ENCODE measurements around the gene ANXA6.

Gene ANXA6

GRCh38 chr5:151060742-151061141, 96.8 kb downstream of the ANXA6 start:
- DNase-seq: no peak

- DNase-seq: no peak
Measured at GRCh38 chr5:151058891-151059489, 98.6 kb downstream of the ANXA6 start.

DNA sequence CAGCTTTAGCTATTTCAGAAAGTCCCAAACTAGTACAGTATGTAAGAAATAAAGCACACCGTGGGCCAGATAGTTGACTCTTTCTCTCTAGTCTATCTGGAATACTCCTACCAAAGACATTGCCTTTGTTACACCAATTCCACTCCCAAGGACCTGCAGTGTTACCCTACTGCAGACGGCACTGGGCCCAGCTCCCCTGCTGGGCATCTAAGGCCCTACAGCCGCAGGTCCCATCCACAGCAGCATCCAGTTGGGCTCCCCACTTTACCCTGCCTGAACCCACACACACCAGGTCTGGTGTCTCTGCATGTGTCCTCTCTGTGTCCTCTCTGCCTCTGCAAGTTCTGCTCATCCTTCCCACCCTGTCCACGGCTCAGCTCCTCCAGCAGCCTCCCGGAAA, 99.3 kb downstream of the ANXA6 start:
- DNase-seq: no peak

GRCh38 chr5:151056379-151057325, 100.9 kb downstream of the ANXA6 start:
- DNase-seq: no peak

DNA sequence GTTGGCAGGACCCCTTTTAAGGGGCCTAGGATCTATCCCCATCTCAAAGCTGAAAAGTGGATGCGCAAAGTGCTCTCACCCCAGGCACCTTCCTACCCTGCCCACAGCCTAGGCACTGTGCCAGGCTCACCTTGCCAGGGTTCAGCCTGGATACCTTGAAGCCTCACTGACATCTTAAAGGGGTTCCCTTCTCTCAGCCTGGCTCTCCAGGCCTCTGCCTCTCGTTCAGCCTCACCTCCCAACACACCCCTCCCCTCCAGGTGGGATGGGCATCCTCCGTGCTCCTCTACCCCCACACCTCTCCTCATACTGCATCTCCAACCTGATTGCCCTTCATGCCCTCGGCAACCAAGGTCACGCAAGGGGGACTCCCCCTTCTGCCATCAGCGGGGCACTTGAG, 102.2 kb downstream of the ANXA6 start:
- no peak for DNase-seq

DNA sequence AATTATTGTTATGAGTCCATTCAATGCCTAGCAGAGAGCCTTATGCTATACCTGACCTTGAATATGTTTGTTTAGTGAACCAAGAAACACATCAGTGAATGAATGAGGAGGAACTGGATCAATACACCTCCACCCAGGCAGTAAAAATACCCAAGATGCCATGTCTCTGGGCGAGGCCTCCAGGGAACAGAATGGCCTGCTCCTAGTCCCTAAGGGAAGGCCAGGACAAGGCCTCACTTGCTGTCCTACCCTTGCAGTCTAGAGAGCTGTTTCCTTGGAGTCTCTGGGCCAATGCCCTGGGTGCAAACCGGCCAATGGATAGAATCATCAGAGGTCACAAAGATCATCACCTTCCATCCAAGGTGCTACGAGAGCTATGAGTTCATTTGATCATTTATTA, 102.9 kb downstream of the ANXA6 start:
- no peak for DNase-seq

GRCh38 chr5:151053796-151054462, 103.7 kb downstream of the ANXA6 start:
- no peak for DNase-seq

DNA sequence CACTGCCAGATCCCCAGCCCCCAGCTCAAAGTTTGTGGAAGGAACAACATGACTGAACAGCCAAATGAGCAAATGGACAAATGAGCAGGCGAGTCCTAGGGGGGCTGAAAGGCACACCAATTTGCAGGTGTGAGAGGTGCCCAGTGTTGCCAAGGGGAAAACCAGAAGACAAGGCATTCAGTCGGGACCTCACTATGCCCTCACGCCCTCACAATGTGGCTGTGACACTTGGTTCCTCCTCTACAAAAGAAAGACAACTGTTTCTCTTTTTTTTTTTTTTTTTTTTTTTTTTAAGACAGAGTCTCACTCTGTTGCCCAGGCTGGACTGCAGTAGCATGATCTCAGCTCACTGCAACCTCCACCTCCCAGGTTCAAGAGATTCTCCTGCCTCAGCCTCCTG, 104.7 kb downstream of the ANXA6 start:
- DNase-seq: no peak

DNA sequence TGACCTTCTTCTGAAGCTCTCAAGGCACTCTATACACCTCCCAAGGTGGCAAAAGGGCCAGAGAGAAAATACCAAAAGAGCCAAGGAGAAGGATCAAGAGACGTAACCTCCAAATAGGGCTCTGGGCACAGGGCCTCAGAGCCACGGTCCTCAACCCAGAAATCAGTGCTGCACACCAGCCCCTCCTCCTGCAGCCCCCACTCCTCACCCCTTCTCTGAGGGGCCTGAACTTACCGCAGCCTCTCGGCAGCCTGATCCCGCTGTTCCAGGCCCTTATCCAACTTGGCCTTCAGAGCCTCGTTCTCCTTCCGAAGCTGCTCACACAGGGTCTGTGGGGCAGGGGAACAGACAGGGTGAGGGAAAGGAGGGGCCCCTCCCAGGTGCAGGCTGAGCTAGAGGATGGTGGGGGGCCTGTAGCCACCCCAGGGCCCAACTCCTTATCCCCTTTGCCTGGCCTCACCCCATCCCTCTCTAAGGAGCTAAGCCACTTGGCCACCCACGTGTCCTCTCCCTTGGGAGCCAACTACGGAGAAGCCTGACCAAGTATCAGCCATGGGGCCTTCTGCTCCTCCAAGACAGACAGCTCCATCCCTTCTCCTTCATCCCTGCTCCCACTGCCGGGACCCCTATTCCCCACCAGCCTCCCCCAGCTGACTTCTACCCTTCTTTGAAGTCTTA, 105.5 kb downstream of the ANXA6 start:
- no peak for DNase-seq

- peak; percentile 60 for DNase-seq
Measured at GRCh38 chr5:151051066-151051930, 106.3 kb downstream of the ANXA6 start.

All from T-helper 9 cell (primary cell).